Measurements from ENCODE around the gene NFYC.

GRCh38 chr1:40711465-40712404, 20.2 kb downstream of the NFYC start:
- TF ChIP-seq CTCF (IDR thresholded peaks at IDR 0.05) (no peak), POLR2A (IDR thresholded peaks at IDR 0.05) (no peak)

Data from stomach (tissue), 4 donors.